NCI-H510A (cell line): ENCODE measurements around the gene CAMK2A.

Source experiments
- DNase-seq: peaks from one replicate; lab custom pipeline; 2025; lab: John Stamatoyannopoulos, UW

Gene CAMK2A

DNA sequence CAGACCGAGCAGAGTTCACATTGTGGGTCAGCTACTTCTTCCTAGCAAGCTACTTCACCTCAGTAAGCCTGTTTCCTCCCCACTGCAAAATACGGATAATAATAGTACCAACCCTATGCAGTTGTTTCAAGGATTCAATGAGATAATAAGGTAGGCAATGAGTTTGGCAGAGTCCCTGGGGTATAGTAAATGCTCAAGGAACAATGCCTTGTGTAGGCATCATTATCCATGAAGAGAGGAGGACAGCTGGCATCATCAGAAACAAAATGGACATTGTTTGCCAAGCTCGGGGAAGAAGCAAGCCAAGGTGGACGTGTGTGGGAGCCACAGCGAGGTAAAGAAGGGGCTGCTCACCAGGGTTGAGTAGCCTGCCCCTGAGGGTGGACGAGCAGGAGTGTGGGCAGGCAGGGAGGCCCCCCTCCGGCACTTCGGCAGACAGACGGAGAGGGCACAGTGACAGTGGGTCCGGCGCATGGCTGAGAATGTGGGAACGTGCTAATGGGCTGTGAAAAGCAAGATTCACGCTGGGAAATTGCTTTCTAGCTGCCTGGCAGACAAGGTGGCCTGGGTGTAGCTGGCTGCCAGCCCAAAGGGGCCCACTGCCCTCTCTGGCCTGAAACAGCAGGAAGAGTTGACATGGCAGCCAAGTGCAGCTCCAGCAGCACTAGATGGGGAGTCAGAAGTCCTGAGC, 10.1 kb downstream of the CAMK2A start:
- DNase-seq = no peak

DNA sequence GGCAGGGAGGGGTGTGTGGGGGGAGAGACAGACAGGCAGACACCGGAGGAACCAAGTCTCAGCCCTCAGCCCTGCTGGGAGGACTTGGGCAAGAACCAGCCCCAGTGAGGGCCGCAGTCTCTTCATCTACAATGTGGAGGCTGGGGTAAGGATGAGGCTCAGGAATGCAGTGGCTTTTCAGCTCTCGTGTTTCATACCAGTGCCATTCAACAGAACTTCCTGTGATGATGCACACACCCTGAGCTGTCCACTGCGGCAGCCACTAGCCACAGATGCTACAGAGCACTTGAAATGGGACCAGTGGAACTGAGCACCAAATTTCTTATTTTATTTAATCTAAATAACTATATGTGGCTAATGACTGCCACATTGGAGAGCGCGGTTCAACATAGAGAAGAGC, 10.7 kb downstream of the CAMK2A start:
- no peak for DNase-seq

DNA sequence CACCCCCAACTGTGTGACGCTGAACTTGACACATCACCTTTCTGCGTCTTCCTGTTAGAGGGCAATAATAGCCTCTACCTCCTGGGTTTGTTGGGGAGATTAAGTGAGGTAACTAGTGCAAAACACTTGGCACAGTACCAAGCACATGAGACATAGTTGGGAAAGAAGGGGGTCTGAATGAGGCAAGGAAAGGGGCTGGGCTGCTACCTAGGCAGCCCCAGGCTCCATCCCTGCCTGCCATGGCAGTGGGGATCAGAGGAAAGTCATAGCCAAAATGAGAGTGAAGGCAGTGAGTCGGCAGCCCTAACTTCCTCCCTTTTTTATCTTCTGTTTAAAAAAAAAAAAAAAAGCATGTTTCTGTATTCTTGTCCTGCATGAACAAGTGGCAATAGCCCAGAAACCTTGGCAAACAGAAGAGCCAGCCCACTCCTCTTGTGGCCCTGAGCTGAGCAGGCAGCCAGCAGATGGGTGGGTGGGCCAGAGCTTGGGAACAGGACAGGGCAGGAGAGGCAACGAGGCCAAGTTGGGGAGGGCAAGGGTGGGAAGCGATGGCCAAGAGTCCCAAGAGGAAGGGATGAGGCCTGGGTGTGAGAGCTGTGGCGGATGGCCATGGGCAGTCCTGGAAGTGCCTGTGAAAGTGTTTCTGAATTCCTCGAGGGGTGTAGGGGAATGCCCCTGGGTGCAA, 11.4 kb downstream of the CAMK2A start:
- no peak for DNase-seq

DNA sequence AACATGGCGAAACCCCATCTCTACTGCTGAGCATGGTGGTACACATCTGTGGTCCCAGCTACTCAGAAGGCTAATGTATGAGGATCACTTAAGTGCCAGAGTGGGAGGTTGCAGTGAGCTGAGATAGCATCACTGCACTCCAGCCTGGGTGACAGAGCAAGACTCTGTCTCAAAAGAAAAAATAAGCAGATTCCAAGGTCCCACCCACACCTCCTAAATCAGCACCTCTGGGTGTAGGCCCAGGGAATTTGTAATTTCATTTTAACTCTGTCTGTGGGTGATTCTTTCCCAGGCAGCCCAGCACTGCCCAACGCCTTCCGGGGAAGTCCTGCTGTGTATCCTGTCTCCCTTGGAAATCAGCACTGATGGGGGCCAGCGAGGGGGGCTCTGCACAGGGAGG, 12.5 kb downstream of the CAMK2A start:
- no peak for DNase-seq

DNA sequence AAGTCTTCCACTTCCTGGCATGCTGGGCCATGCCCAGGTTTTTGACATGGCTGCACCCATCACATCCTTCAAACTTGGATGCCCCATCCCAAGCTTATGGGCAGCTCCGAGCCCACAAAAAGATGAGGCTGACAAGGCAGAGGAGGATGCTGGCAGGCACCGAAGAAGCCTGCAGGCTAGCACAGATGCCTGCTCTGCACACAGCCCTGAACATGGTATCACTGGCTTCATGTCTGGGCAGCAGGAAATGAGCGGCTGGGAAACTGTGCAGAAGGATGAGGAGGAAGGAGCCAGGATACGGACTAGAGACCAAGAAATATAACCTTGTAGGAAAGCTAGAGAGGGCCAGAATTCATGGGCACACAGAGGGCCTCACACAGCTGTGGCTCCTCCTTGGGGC, 14.8 kb downstream of the CAMK2A start:
- no peak for DNase-seq

DNA sequence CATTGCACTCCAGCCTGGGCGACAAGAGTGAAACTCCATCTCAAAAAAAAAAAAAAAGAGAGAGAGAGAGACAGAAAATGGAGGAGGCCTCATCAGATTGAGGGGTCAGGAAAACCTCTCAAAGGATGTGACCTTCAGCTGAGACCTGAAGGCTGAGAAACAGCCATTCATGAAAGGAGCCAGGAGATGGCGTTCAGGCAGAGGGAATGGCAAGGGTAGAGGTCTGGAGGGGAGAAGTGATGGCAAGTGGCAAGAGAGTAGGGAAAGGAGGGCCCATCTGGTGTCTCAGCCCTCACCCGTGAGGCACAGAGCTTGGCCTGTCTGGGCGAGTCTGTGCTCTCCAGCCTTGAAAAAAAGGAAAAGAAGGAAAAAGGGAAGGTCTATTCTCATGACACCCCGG, 17.0 kb downstream of the CAMK2A start:
- DNase-seq = no peak

DNA sequence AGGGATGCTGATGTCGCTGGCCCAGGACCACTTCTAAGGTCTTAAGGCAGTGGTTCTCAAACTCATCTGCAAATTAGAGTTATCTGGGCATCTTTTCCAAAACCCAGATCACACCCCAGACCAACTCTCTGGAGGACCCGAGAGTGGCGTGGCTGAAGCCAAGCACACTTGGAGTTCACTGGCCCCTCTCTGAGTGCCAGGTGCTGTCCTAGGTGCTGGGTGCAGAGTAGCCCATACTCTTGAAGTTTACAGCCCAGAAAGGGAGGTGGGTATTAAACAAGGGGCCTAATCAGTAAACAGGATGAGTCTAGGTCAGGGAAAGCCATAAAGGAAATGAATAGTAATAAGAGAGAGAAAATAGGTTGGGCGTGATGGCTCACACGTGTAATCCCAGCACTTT, 17.6 kb downstream of the CAMK2A start:
- DNase-seq = no peak

DNA sequence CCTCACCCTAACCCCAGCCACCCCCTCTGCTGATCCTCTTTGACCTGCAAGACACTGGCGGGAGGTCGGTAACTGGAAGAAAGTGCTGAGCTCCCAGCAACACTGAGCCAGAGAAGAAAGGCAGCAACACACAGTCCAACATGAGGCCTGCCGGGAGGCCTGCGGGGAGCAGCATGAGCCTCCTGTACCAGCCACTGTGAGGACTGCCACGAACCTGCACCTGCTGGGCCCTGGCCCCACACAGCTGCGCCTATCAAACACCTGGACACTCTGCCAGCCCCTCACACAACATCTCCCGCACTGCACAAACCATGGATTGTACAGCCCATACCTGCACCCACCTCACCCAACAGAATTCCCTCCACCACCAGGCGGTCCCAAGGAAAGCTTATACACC, 18.3 kb downstream of the CAMK2A start:
- no peak for DNase-seq

DNA sequence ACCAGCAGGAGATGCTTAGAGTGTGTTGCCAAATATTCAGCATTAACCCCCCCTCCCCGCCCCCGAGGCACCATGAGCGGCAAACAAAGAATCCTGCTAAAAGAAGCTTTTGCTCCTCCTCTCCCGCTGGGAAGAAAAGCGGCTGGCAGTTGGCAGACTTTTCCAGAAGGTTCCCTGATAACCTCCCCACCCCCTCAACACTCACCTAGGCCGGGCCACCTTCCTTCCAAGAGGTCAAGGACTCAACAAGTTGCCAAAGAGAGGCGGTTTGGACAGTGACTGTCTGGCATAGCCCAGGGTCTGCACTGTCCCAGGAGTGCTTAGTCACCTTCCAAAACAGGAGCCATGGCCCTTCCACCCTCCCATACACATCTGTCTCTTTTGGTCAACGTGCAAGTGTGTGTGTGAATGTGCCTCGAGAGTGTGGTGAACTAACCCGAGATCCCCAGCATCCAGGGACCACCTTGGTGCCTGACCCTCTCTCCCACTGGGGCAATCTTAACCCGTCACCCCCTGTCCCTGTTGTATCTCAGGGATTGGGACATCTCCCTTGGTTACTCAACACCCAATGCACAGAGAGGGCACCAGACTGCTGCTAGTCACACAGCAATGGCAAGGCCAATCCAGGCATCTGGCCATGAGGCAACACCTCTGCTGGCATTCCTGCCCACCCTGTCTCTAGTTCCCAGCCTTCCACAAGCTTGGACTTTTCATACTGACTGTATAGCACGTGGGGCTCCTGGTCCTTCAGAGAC, 18.9 kb downstream of the CAMK2A start:
- DNase-seq = no peak

DNA sequence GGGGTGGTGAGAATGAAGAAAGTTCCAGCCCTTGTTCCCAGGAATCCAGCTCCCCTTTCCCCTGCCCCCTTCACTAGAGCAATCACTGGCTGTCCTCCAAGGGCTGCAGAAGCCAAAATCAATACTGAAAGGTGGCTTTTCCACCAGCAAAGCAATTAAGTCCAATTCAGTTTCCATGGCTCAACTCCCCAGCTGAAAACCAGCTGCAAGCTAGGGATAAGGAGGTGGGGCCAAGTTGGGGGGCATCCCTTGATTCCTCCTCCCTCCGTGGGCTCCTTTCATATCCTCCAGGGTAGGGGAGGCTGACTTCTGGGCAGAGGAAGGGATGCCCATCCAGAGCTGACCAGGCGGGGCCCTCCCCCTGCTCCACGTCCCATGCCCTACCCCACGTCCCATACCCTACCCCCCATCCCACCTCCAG, 22.7 kb downstream of the CAMK2A start:
- no peak for DNase-seq

DNA sequence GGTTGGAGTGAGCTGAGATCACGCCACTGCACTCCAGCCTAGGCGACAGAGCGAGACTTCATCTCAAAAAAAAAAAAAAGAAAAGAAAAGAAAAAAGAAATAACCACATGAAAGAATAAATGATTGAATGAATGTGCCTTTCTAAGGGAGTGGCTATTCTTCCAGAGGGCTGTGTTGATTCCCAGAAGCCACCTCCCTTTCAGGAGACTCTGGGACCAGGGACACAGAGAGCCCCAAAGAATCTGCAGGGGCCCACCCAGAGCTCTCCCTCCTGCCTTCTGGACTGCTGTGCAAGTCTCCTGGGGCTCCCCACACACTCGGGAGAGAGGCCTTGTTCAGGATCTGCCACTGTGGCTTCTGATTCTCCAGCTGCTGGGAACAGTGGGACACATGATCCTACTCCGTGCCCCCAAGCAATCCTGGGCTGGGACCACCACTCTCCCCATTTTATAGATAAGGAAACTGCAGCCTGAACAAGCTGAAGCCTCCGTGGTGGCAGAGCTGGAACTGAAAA, 23.6 kb downstream of the CAMK2A start:
- DNase-seq = no peak

DNA sequence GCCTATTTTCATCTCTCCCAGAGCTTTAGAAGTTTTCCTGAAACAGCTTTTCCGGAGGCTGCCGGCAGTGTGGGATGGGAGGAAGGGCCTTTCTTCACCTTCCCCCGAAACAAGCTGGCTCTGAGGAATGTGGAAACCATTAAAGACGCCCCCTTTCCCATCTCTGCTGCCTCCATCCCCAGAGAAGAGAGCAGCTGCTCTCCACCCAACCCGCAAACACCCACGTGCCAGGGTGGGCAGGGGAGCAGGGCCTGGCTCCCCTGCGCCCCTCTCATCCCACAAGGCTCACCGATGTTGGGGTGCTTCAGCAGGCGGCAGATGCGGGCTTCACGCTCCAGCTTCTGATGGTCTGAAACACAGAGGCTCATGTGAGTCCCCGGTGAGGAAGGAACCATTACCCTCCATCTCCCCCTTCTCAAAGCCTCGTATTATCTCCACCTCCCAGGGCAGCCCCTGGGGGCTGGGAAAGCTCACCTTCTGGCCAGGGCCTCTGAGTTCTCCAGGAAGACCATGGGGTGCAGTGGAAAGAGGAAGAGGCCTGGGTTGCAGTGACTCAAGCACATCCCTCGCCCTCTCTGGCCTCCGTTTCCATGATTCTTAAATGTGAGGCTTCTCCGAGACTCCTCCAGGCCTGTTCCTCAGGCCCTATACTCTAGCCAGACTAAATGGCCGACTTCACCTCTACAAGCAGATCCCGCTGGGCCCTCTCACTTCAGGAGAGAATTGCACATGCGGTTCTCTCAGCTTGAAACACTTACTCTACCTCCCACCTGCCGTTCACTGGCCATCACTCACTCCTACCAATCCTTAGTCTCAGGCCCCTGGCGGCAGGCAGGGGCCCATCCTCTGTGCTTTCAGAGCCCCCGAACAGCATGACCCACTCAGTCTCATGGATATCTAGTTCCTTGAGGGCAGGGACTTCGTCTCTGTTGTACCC, 24.6 kb downstream of the CAMK2A start:
- no peak for DNase-seq

DNA sequence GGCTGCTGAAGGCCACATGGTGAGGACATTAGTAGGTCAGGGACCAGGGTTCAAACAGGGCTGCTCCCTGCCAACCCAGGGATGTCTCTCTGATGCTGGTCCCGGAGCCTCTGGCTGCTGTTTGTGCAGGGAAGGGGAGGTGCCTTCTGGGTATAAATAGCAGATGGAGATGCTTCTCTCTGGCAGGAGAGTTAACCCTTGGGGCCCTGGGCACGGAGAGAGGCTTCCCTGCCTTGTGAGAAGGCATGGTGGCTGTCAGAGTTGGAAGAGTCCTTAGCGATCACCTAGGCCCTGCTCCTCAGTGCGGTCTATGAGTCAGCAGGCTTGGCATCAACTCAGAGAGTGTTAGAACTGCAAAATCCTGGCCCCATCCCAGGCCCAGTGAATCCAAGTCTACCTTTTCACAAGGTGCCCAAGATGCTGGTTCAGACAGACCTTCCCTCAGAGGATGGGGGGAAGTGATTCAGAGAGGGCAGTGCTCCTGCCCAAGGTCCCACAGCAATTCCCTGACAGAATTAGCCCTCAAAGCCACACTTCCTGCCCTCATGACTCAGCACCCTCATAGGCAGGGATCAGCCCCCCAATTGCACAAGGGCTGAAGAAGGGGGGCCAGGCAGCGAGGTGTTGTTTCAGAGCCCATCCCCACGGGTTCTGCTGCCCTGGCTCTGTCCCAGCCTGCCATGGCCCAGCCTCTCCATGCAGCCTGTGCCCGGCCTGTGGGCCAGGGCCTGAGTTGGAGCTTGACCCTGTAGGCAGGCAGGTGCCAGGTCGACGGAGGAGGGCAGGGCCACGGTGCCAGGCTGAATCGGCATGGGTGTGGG, 25.6 kb downstream of the CAMK2A start:
- peak; percentile 34 for DNase-seq

DNA sequence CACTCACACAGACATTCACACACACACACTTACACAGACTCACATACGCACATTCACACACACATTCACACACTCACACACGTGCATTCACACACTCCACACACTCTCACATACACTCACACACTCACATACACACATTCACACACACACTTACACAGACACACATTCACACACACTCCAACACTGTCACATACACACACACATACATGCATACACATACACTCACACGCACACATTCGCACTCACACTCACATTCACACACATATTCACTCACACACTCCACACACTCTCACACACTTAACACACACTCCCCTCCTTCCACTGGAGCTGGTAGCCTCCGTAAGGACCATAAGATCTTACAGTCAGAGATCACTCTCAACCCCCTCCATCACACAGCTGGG, 26.2 kb downstream of the CAMK2A start:
- DNase-seq = no peak

DNA sequence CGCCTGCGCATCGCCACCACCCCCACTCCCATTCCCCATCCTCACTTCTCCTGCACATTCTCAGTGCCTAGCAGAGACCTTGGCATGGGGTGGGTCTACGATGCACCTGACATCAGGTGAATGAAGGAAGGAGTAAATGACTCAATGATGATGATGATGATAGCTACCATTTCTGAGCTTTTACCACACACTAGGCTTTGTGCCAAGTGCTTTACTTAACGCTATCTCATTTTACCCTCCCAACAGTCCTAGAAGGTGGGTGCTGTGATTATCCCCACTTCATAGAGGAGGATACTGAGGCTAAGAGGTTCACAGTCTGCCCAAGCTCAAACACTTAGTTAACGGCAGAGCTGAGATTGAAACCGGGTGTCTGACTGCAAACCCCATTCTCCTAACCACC, 27.1 kb downstream of the CAMK2A start:
- DNase-seq = no peak

DNA sequence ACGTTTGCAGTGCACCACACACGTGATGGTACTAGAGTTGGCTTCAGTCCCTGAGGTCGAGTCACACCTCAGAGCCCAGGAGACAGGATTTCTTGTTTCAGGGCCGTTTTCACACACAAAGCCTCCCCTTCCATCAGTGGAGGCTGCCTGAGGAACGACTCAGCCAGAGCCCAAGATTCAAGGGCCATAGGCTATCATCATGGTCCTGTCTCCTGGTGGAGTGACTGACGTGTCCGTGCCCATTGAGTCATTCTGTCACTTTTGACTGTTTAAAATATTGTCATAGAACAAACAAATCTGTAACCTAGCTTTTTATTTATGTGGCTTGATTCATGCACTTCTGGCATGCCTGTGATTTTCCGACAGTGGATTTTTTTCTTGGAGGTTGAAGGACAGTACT, 28.3 kb downstream of the CAMK2A start:
- no peak for DNase-seq

DNA sequence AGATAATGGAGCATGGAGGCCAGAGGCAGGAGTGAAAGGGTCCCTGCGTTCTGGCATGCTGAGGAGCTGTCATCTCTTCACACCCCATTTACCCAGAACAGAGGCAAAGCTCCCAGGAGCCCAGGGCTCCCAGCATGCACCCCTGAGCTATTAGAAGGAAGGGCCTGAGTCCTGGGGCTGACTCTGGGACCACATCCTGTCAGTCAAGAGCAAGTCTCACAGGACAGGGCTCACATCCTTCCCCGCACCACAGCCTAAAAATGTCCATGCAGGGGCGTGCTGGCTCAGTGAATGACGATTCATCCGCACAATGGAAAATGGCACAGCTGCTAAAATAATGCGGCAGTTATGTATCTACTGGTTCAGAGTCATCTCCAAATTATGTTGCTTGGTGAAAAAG, 31.4 kb downstream of the CAMK2A start:
- DNase-seq = no peak

DNA sequence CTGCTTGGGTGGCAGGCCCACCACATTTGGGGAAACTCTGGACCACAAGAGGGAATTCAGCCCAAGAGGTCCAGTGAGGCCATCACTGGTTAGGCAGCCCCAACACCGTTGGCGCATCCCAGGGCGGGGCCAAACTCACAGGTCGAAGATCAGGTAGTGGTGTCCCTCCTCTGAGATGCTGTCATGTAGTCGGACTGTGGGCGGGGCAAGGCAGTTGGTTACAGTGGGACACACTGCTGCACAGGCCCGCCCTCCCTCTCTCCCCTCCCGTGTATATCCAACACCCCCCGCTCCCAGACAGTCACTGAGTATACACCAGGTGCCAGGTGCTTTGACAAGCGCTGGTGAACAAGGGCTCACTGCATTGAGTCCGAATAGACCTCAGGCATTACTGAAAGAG, 32.1 kb downstream of the CAMK2A start:
- DNase-seq = no peak

DNA sequence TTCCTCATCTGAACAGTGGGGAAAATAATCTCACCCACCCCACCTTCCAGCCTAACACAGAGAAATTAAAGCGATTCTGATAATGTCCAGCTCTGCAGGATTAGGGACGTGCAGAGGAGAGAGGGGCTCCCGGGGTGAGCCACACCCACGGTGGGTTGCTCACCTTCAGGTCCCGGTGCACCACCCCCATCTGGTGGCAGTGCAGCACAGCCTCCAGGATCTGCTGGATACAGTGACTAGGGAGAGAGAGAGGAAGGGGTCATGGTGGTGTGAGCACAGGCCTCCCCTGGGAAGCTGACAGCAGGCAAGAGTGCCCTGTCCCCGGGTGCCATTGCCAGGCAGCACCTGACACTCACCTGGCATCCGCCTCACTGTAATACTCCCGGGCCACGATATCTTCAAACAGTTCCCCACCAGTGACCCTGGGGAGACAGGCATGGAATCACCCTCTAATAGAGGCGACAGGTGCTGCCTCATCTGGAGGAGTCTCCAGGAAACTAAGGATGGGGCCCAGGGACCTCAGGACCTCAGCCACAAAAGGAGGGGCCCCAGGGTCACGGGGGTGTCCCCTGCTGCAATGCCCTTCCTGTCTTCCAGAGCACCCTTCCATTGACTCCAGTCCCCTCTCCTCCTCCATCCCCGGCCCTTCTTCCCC, 33.0 kb downstream of the CAMK2A start:
- DNase-seq = no peak

DNA sequence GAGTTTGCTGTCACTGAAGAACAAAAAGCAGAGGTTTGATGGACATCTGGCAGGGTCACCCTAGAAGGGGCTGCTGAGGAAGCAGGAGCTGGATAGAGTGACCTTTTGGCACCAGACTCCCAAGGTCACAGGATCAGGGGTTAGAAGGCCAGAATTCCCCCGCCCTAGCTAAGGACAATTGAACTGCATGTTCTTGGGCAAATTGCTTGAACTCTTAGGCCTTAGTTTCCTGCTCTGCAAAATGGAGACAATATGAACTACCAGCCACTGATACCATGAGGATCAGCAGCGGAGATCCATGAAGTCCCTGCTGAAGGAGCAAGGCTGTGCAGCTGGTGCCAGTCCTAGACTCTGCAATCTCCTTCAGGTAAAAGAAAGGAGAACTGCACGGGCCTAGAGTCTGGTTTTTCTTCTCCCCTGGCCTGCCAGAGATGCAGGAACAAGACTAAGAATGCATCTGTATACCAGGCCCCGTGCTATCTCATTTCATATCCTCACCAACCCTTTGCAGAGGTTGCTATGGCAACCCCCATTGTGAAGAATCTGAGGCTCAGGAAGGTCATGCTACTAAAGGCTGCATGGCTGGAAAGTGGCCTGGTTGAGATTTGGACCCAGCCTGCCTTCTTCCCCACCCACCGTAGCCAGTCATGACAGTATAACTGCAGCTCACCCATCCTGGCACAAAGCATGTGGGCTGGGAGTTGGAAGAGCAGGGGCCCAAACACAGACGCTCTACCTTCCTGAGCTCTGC, 33.7 kb downstream of the CAMK2A start:
- DNase-seq = no peak
